Muscle of leg (tissue), 11 donors: ENCODE data around the gene CRY1. TPM values are rescaled to one million over a fixed set of nuclear protein-coding genes. Genes with fewer than 3 reads are reported as not detected.
A peak's percentile ranks its signal among the peaks of the same experiment; 100 is the strongest.
"Not testable (repeated sequence)": the region's sequence is repeated elsewhere in the genome, so short reads cannot be mapped to it uniquely, and the experiment has no call there.

Experiments used
- DNase-seq: peaks from one replicate; pipeline ENCODE4 v3.0.0; 2013
- H3K27ac ChIP-seq: one replicate; pipeline ENCODE4 v1.5.1; 2013; ENCODE audit warnings: mild to moderate bottlenecking, low read length, control low read depth
- H3K27me3 ChIP-seq: one replicate; pipeline ENCODE4 v1.6.1; 2013; ENCODE audit warnings: low read length; ENCODE audit not compliant: control insufficient read depth, insufficient read depth
- H3K36me3 ChIP-seq: one replicate; pipeline ENCODE4 v1.6.1; 2013; ENCODE audit warnings: low read length; ENCODE audit not compliant: control insufficient read depth, insufficient read depth
- H3K4me1 ChIP-seq: one replicate; pipeline ENCODE4 v1.6.1; 2013; ENCODE audit warnings: low read length; ENCODE audit not compliant: control insufficient read depth, insufficient read depth
- H3K4me3 ChIP-seq: one replicate; pipeline ENCODE4 v1.5.1; 2013; ENCODE audit warnings: low read length, control low read depth
- H3K9me3 ChIP-seq: replicated peaks from 2 replicates; pipeline ENCODE4 v1.6.1; 2013; ENCODE audit warnings: low read depth, low read length; ENCODE audit not compliant: control insufficient read depth
- WGBS: methylation state at CpG from one replicate; pipeline ENCODE4 v1.1.5; 2013; ENCODE audit warnings: missing lambda C conversion rate; ENCODE audit not compliant: insufficient coverage; 5-methylcytosine and 5-hydroxymethylcytosine counted together
- polyA plus RNA-seq, 8 donors: library from polyadenylated mRNA; unstranded; fragments of 120-200 nt; gene quantifications; one replicate each; pipeline versions ENCODE4 v1.2.1 to v1.2.3, GENCODE V29; 2013; ENCODE audit warnings: inconsistent platforms in 1 of 8, low replicate concordance in 1 of 8; ENCODE audit not compliant: insufficient read length in 8 of 8, insufficient read depth in 1 of 8
- total RNA-seq: library from RNA; stranded (reverse); fragments of 120-200 nt; gene quantifications from one replicate; pipeline ENCODE4 v1.2.4, GENCODE V29; 2013

The CRY1 gene
- total and polyA plus RNA-seq, 9 donors, result 9.4 to 23.6 (median 17.3) TPM

- Histone ChIP-seq H3K36me3 (no peaks in the 10 kb centered on the region), H3K9me3 (no peaks in the 10 kb centered on the region), H3K27ac (peak overlapping the region; percentile 86), H3K27me3 (no peaks in the 10 kb centered on the region), H3K4me3 (no peak overlapping the region), H3K4me1 (no peaks in the 10 kb centered on the region)
- 46% methylated on average over 4 of the region's 12 CpGs for WGBS
- DNase-seq, result peak; percentile 97
Measured at GRCh38 chr12:107109726-107110719, 16.7 kb upstream of the CRY1 start.

- H3K27ac ChIP-seq, result no peak overlapping the region
- H3K36me3 ChIP-seq, result no peaks in the 10 kb centered on the region
- no peaks in the 10 kb centered on the region for H3K4me1 ChIP-seq
- 70% methylated on average over 2 of the region's 8 CpGs for WGBS
- no peak overlapping the region for H3K4me3 ChIP-seq
- no peaks in the 10 kb centered on the region for H3K27me3 ChIP-seq
- DNase-seq, result no peak
- no peaks in the 10 kb centered on the region for H3K9me3 ChIP-seq
Measured at GRCh38 chr12:107108995-107109508, 15.7 kb upstream of the CRY1 start.

- H3K4me3 ChIP-seq, DNase-seq, H3K27me3 ChIP-seq, H3K9me3 ChIP-seq, H3K27ac ChIP-seq, H3K4me1 ChIP-seq, H3K36me3 ChIP-seq: not testable (repeated sequence)
- no CpG with 5 or more reads among the region's 1 CpG for WGBS
Measured at GRCh38 chr12:107108366-107108765, 15.0 kb upstream of the CRY1 start.

- Histone ChIP-seq H3K4me3 (no peak overlapping the region), H3K27ac (no peak overlapping the region), H3K36me3 (no peaks in the 10 kb centered on the region), H3K27me3 (no peaks in the 10 kb centered on the region), H3K9me3 (no peaks in the 10 kb centered on the region), H3K4me1 (no peaks in the 10 kb centered on the region)
- DNase-seq, result no peak
- whole genome bisulfite sequencing, result 89% methylated on average over 2 of the region's 4 CpGs
Measured at GRCh38 chr12:107107381-107107780, 14.0 kb upstream of the CRY1 start.

GRCh38 chr12:107106241-107107025 lies 13.1 kb upstream of the CRY1 start:
- H3K27ac ChIP-seq, result no peak overlapping the region
- H3K36me3 ChIP-seq, result no peaks in the 10 kb centered on the region
- no peaks in the 10 kb centered on the region for H3K9me3 ChIP-seq
- H3K4me3 ChIP-seq, result no peak overlapping the region
- DNase-seq, result no peak
- no peaks in the 10 kb centered on the region for H3K4me1 ChIP-seq
- no peaks in the 10 kb centered on the region for H3K27me3 ChIP-seq
- WGBS, result 35% methylated on average over 2 of the region's 5 CpGs

DNA sequence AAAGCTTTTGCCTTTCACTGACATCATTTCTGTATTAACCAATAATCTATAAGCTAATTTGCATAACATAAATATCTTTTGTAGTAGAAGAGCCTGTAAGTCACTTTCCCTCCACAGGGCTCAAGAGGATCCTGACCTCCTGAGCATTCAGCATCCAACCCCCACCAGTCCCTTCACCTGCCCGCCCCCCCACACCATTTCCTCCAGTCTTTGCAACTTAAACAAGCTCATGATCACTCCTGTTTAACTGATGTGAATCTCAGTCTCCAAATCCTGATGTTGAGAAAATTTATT lies 12.0 kb upstream of the CRY1 start:
- no peaks in the 10 kb centered on the region for H3K4me1 ChIP-seq
- no peaks in the 10 kb centered on the region for H3K9me3 ChIP-seq
- H3K36me3 ChIP-seq, result no peaks in the 10 kb centered on the region
- no peak overlapping the region for H3K4me3 ChIP-seq
- H3K27me3 ChIP-seq, result no peaks in the 10 kb centered on the region
- DNase-seq, result no peak
- WGBS, result no CpG with 5 or more reads among the region's 1 CpG
- H3K27ac ChIP-seq, result no peak overlapping the region

GRCh38 chr12:107103516-107103915 lies 10.2 kb upstream of the CRY1 start:
- Histone ChIP-seq H3K4me3 (no peak overlapping the region), H3K27me3 (no peaks in the 10 kb centered on the region), H3K4me1 (no peaks in the 10 kb centered on the region), H3K9me3 (no peaks in the 10 kb centered on the region), H3K36me3 (no peaks in the 10 kb centered on the region), H3K27ac (no peak overlapping the region)
- no peak for DNase-seq

- Histone ChIP-seq H3K4me3 (no peak overlapping the region), H3K9me3 (no peaks in the 10 kb centered on the region), H3K27ac (no peak overlapping the region), H3K36me3 (no peaks in the 10 kb centered on the region), H3K4me1 (no peaks in the 10 kb centered on the region), H3K27me3 (no peaks in the 10 kb centered on the region)
- no peak for DNase-seq
- WGBS, result 87% methylated on average over 3 of the region's 3 CpGs
Measured at GRCh38 chr12:107103097-107103496, 9.7 kb upstream of the CRY1 start.

- Histone ChIP-seq H3K27me3 (no peaks in the 10 kb centered on the region), H3K27ac (no peak overlapping the region), H3K4me1 (no peaks in the 10 kb centered on the region), H3K9me3 (no peaks in the 10 kb centered on the region), H3K36me3 (no peaks in the 10 kb centered on the region), H3K4me3 (no peak overlapping the region)
- no peak for DNase-seq
Measured at GRCh38 chr12:107102294-107102693, 8.9 kb upstream of the CRY1 start.

- no peak for DNase-seq
- Histone ChIP-seq H3K36me3 (no peaks in the 10 kb centered on the region), H3K4me3 (no peak overlapping the region), H3K27ac (no peak overlapping the region), H3K9me3 (no peaks in the 10 kb centered on the region), H3K4me1 (no peaks in the 10 kb centered on the region), H3K27me3 (no peaks in the 10 kb centered on the region)
- WGBS, result no CpG with 5 or more reads among the region's 1 CpG
Measured at GRCh38 chr12:107101651-107102050, 8.3 kb upstream of the CRY1 start.
